Measurements from ENCODE around the gene PACRG. TPM values are rescaled to one million over a fixed set of nuclear protein-coding genes. Genes with fewer than 3 reads are reported as not detected.
A peak's percentile ranks its signal among the peaks of the same experiment; 100 is the strongest.

PACRG gene
- total RNA-seq, 6 donors from 2014 or later = 0.52 to 15.3 (median 3.1) TPM

GRCh38 chr6:163239572-163240340 is 512.0 kb downstream of the PACRG start:
- H3K4me3 ChIP-seq = no peak overlapping the region
- TF ChIP-seq POLR2A (IDR thresholded peaks at IDR 0.05) (no peak), CTCF (IDR thresholded peaks at IDR 0.05) (no peak), EP300 (IDR thresholded peaks at IDR 0.05) (no peak), POLR2AphosphoS5 (IDR thresholded peaks at IDR 0.05) (no peak)
- H3K9me3 ChIP-seq = no peaks in the 10 kb centered on the region
- 91 to 92% methylated on average over 19 of the region's 19 CpGs for WGBS, 2 donors
- ATAC-seq (ENCODE audit: low FRiP score in 2 of 2) = no peak
- no peaks in the 10 kb centered on the region for H3K27me3 ChIP-seq
- no peaks in the 10 kb centered on the region for H3K4me1 ChIP-seq
- H3K36me3 ChIP-seq = no peaks in the 10 kb centered on the region
- H3K27ac ChIP-seq = no peak overlapping the region
- DNase-seq = peak in 1 of 2 donors; percentile 64

- 93 to 94% methylated on average over 17 of the region's 17 CpGs for WGBS, 2 donors
- peak in 1 of 2 donors; percentile 34 for ATAC-seq (ENCODE audit: low FRiP score in 2 of 2)
- Histone ChIP-seq H3K36me3 (no peaks in the 10 kb centered on the region), H3K9me3 (no peaks in the 10 kb centered on the region), H3K4me3 (no peak overlapping the region), H3K27ac (no peak overlapping the region), H3K4me1 (no peaks in the 10 kb centered on the region), H3K27me3 (no peaks in the 10 kb centered on the region)
- no peak for TF ChIP-seq EP300 (IDR thresholded peaks at IDR 0.05)
- no peak for TF ChIP-seq POLR2AphosphoS5 (IDR thresholded peaks at IDR 0.05)
- TF ChIP-seq CTCF (IDR thresholded peaks at IDR 0.05) = no peak
- TF ChIP-seq POLR2A (IDR thresholded peaks at IDR 0.05) = no peak
- no peak for DNase-seq
These were observed 512.8 kb downstream of the PACRG start for GRCh38 chr6:163240556-163240955.

- DNase-seq (no peak), ATAC-seq (ENCODE audit: low FRiP score in 2 of 2) (no peak)
- Histone ChIP-seq H3K9me3 (no peaks in the 10 kb centered on the region), H3K4me1 (no peaks in the 10 kb centered on the region), H3K27ac (no peak overlapping the region), H3K4me3 (no peak overlapping the region), H3K27me3 (no peaks in the 10 kb centered on the region), H3K36me3 (no peaks in the 10 kb centered on the region)
- TF ChIP-seq POLR2AphosphoS5 (IDR thresholded peaks at IDR 0.05) (no peak), CTCF (IDR thresholded peaks at IDR 0.05) (no peak), EP300 (IDR thresholded peaks at IDR 0.05) (no peak), POLR2A (IDR thresholded peaks at IDR 0.05) (no peak)
- 80 to 83% methylated on average over 4 of the region's 4 CpGs for WGBS, 2 donors
These were observed 513.9 kb downstream of the PACRG start for GRCh38 chr6:163241683-163242082.

- DNase-seq (no peak), ATAC-seq (ENCODE audit: low FRiP score in 2 of 2) (no peak)
- H3K9me3 ChIP-seq = no peaks in the 10 kb centered on the region
- WGBS, 2 donors = 84 to 86% methylated on average over 8 of the region's 8 CpGs
- H3K27me3 ChIP-seq = no peaks in the 10 kb centered on the region
- no peaks in the 10 kb centered on the region for H3K4me1 ChIP-seq
- no peak overlapping the region for H3K4me3 ChIP-seq
- H3K36me3 ChIP-seq = no peaks in the 10 kb centered on the region
- no peak overlapping the region for H3K27ac ChIP-seq
- no peak for TF ChIP-seq CTCF (IDR thresholded peaks at IDR 0.05)
- no peak for TF ChIP-seq POLR2A (IDR thresholded peaks at IDR 0.05)
- TF ChIP-seq POLR2AphosphoS5 (IDR thresholded peaks at IDR 0.05) = no peak
- no peak for TF ChIP-seq EP300 (IDR thresholded peaks at IDR 0.05)
These were observed 515.3 kb downstream of the PACRG start for GRCh38 chr6:163243083-163243482.

Data from upper lobe of left lung (tissue), 6 donors.